ENCODE measurements around the gene RSPH1. TPM values are rescaled to one million over a fixed set of nuclear protein-coding genes. Genes with fewer than 3 reads are reported as not detected.
A peak's percentile ranks its signal among the peaks of the same experiment; 100 is the strongest.

Gene RSPH1
- total RNA-seq, 1 experiment from 2014 or later, result 0.51 TPM

- DNase-seq (peak; percentile 44), ATAC-seq (peak; percentile 16)
- H3K4me1 ChIP-seq (ENCODE audit: insufficient read depth, low read length), result peaks cover 36% of the 10 kb centered on the region
- BruUV-seq (replicated peaks), result TSS peak; percentile 29
- H3K79me2 ChIP-seq (ENCODE audit: low read length), result peaks cover 40% of the 10 kb centered on the region
- intact Hi-C loops (cut with micrococcal nuclease), result no loop called here
- peak within 1 kb of the TSS; percentile 86 for H3K9ac ChIP-seq (ENCODE audit: low read length)
- H2AFZ ChIP-seq (ENCODE audit: low read length), result peak within 1 kb of the TSS; percentile 86
- peak within 1 kb of the TSS; percentile 92 for H3K27ac ChIP-seq (ENCODE audit: low read length)
- CTCF ChIA-PET, result no interaction called here
- no peaks in the 10 kb centered on the region for H3K9me2 ChIP-seq (replicated peaks; ENCODE audit: low read length)
- TF ChIP-seq EZH2phosphoT487 (IDR thresholded peaks at IDR 0.05; ENCODE audit: borderline replicate concordance, low read length) (no peak), EZH2 (IDR thresholded peaks at IDR 0.05; ENCODE audit: low read length, unreplicated experiment) (no peak), CTCF (conservative IDR thresholded peaks at IDR 0.05; ENCODE audit: low read depth, low read length) (no peak)
- no peaks in the 10 kb centered on the region for H3K36me3 ChIP-seq (ENCODE audit: low read depth, low read length)
- H3F3A ChIP-seq (ENCODE audit: low read length, unreplicated experiment), result peaks cover 5% of the 10 kb centered on the region
- no peaks in the 10 kb centered on the region for H3K27me3 ChIP-seq (ENCODE audit: low read length)
- POLR2A ChIA-PET (ENCODE audit: unreplicated experiment), result interaction anchor here (0.6 kb wide), 1 partner anchor 10 kb away, joined by 3 read pairs; no protein-coding TSS in a partner anchor
- peak within 1 kb of the TSS; percentile 83 for H3K4me3 ChIP-seq (ENCODE audit: low read length)
- H4K20me1 ChIP-seq (ENCODE audit: low read length), result no peaks in the 10 kb centered on the region
- peak within 1 kb of the TSS; percentile 96 for H3K4me2 ChIP-seq (ENCODE audit: low read length)
- H3K9me3 ChIP-seq (ENCODE audit: low read length), result no peaks in the 10 kb centered on the region
Observed at GRCh38 chr21:42513151-42513984, 17.3 kb upstream of the RSPH1 start, which contains the start of gene SLC37A1. Gene SLC37A1, plus strand, starts transcription at chr21:42513852. Its CDS starts 4,603 bp downstream, at chr21:42518455.

- ATAC-seq, result no peak
- no peaks in the 10 kb centered on the region for H3K27me3 ChIP-seq (ENCODE audit: low read length)
- TF ChIP-seq CTCF (conservative IDR thresholded peaks at IDR 0.05; ENCODE audit: low read depth, low read length) (no peak), EZH2 (IDR thresholded peaks at IDR 0.05; ENCODE audit: low read length, unreplicated experiment) (no peak), EZH2phosphoT487 (IDR thresholded peaks at IDR 0.05; ENCODE audit: borderline replicate concordance, low read length) (no peak)
- no peak overlapping the region for H2AFZ ChIP-seq (ENCODE audit: low read length)
- no peaks in the 10 kb centered on the region for H3K9me3 ChIP-seq (ENCODE audit: low read length)
- ChIA-PET CTCF (no interaction called here), POLR2A (ENCODE audit: unreplicated experiment) (no interaction called here)
- H3K9me2 ChIP-seq (replicated peaks; ENCODE audit: low read length), result no peaks in the 10 kb centered on the region
- no peak overlapping the region for H3K4me3 ChIP-seq (ENCODE audit: low read length)
- DNase-seq, result no peak
- no peak overlapping the region for H3K9ac ChIP-seq (ENCODE audit: low read length)
- H3K36me3 ChIP-seq (ENCODE audit: low read depth, low read length), result no peaks in the 10 kb centered on the region
- intact Hi-C loops (cut with micrococcal nuclease), result no loop called here
- no TSS peak for BruUV-seq (replicated peaks)
- H3K4me1 ChIP-seq (ENCODE audit: insufficient read depth, low read length), result peaks cover 27% of the 10 kb centered on the region
- no peak overlapping the region for H3K27ac ChIP-seq (ENCODE audit: low read length)
- no peak overlapping the region for H3K4me2 ChIP-seq (ENCODE audit: low read length)
- peaks cover 5% of the 10 kb centered on the region for H3F3A ChIP-seq (ENCODE audit: low read length, unreplicated experiment)
- H3K79me2 ChIP-seq (ENCODE audit: low read length), result peaks cover 33% of the 10 kb centered on the region
- no peaks in the 10 kb centered on the region for H4K20me1 ChIP-seq (ENCODE audit: low read length)
Observed at GRCh38 chr21:42512346-42513034, 16.5 kb upstream of the RSPH1 start.
